ENCODE measurements around the gene IL12RB1. TPM values are rescaled to one million over a fixed set of nuclear protein-coding genes. Genes with fewer than 3 reads are reported as not detected.

IL12RB1 gene
- total RNA-seq, 4 donors from 2014 or later: 0.34 to 0.58 TPM; not detected in 2

DNA sequence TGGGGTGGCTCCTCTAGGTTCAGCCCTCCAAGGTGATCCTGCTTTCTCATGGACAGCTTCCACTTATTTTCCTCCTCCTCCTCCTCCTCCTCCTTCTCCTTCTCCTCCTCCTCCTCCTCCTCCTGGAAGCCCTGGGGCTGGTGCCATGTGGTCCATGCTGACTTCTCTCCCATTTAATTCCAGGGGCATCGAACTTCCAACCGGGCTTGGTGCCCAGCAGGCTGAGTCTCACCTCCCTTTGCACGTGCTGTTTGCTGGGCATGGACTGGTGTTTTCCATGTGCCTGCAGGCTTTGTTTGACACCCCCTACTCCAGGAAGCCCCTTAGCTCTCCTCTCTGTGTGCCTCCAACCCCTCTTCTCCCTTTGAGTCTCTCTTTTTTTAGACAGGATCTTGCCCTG is 14.5 kb upstream of the IL12RB1 start:
- no peak overlapping the region for H3K4me3 ChIP-seq (ENCODE audit: low read depth, poor library complexity, severe bottlenecking)
- no peak for DNase-seq (ENCODE audit: low spot score in 2 of 2)
- 50 to 74% methylated on average over 3 of the region's 3 CpGs for WGBS, 2 donors
- intact Hi-C loops (cut with DNase I; ENCODE audit: low total_unique reads): no loop called here
- no peak for TF ChIP-seq POLR2A (IDR thresholded peaks at IDR 0.05)
- TF ChIP-seq, protein P1, sequence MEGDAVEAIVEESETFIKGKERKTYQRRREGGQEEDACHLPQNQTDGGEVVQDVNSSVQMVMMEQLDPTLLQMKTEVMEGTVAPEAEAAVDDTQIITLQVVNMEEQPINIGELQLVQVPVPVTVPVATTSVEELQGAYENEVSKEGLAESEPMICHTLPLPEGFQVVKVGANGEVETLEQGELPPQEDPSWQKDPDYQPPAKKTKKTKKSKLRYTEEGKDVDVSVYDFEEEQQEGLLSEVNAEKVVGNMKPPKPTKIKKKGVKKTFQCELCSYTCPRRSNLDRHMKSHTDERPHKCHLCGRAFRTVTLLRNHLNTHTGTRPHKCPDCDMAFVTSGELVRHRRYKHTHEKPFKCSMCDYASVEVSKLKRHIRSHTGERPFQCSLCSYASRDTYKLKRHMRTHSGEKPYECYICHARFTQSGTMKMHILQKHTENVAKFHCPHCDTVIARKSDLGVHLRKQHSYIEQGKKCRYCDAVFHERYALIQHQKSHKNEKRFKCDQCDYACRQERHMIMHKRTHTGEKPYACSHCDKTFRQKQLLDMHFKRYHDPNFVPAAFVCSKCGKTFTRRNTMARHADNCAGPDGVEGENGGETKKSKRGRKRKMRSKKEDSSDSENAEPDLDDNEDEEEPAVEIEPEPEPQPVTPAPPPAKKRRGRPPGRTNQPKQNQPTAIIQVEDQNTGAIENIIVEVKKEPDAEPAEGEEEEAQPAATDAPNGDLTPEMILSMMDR (IDR thresholded peaks at IDR 0.05): no peak

DNA sequence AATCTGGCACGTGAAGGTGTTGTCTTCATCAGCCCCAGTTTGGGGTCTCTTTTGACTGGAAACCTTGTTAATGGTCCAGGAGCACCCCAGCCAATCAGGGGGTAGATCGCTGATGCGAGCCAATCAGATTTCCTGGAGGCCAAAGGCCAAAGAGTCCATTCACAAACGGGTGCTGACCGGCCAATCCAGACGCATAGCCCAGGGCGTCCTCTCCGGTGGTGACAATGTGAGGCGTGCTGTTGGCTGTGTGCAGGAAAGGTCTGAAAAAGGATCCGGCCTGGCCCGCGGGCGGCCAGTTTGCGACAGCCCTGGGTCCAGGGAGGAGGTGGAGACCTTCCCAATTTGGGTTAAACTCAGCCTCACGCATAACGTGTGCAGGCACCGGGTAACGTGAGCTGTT is 14.0 kb upstream of the IL12RB1 start:
- 56 to 62% methylated on average over 18 of the region's 18 CpGs for WGBS, 2 donors
- no peak overlapping the region for H3K4me3 ChIP-seq (ENCODE audit: low read depth, poor library complexity, severe bottlenecking)
- TF ChIP-seq, protein P1 (IDR thresholded peaks at IDR 0.05): no peak
- no peak for TF ChIP-seq POLR2A (IDR thresholded peaks at IDR 0.05)
- intact Hi-C loops (cut with DNase I; ENCODE audit: low total_unique reads): no loop called here
- no peak for DNase-seq (ENCODE audit: low spot score in 2 of 2)

DNA sequence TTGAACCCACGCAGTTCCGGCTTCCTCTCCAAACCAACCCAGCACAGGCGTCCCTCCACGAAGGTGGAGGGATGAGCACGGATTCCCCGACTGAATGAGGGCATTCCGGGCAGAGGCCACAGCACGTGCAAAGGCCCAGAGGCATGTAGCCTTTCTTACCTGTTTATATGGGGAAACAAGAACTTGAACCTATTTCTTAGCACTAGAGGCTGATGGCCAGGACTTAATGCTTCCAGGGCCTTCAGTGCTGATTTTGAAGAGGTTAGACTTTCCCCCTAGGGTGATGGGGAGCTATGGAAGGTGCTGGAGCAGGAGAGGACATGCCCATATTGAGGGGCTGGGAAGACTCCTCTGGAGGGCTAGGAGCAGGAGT is 12.9 kb upstream of the IL12RB1 start:
- WGBS, 2 donors: 85 to 86% methylated on average over 8 of the region's 8 CpGs
- TF ChIP-seq, protein P1 (IDR thresholded peaks at IDR 0.05): no peak
- TF ChIP-seq POLR2A (IDR thresholded peaks at IDR 0.05): no peak
- intact Hi-C loops (cut with DNase I; ENCODE audit: low total_unique reads): no loop called here
- H3K4me3 ChIP-seq (ENCODE audit: low read depth, poor library complexity, severe bottlenecking): no peak overlapping the region
- no peak for DNase-seq (ENCODE audit: low spot score in 2 of 2)

DNA sequence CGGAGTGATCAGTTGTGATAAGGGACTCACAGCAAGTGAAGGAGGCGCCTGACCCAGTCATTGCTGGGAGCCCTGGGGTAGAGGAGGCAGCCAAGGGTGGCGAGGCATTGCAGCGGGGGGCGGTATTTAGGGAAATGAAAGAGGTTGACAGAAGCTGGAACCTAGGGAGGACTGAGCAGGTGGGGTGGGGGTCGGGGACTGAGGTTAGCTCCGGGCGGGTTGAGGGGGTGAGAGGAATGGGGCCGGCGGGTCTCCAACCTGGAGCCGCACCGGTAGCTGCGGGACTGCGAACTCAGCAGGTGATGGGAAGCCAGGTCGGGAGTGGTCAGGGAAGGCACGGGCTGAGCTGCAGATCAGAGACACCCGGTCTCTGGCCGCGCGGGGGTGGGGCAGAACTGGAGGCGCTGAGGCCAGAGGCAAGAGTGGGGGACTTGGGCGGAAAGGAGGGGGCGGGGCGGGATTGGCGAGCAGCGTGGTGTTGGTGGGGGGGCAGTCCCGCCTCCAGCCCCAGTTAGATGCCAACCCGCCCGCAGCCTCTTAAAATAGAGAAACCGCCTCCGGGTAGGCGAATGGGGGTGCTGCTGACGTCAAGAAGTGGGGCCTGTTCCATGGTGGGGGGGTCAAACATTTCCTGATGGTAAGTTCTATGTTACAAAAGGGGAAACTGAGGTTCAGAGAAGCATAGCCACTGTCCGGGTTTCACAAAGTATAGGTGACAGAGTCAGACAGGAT is 12.3 kb upstream of the IL12RB1 start:
- no peak for TF ChIP-seq POLR2A (IDR thresholded peaks at IDR 0.05)
- TF ChIP-seq, protein P1 (IDR thresholded peaks at IDR 0.05): no peak
- no peak overlapping the region for H3K4me3 ChIP-seq (ENCODE audit: low read depth, poor library complexity, severe bottlenecking)
- intact Hi-C loops (cut with DNase I; ENCODE audit: low total_unique reads): no loop called here
- no peak for DNase-seq (ENCODE audit: low spot score in 2 of 2)
- WGBS, 2 donors: 7% methylated on average over 32 to 34 of the region's 34 CpGs

DNA sequence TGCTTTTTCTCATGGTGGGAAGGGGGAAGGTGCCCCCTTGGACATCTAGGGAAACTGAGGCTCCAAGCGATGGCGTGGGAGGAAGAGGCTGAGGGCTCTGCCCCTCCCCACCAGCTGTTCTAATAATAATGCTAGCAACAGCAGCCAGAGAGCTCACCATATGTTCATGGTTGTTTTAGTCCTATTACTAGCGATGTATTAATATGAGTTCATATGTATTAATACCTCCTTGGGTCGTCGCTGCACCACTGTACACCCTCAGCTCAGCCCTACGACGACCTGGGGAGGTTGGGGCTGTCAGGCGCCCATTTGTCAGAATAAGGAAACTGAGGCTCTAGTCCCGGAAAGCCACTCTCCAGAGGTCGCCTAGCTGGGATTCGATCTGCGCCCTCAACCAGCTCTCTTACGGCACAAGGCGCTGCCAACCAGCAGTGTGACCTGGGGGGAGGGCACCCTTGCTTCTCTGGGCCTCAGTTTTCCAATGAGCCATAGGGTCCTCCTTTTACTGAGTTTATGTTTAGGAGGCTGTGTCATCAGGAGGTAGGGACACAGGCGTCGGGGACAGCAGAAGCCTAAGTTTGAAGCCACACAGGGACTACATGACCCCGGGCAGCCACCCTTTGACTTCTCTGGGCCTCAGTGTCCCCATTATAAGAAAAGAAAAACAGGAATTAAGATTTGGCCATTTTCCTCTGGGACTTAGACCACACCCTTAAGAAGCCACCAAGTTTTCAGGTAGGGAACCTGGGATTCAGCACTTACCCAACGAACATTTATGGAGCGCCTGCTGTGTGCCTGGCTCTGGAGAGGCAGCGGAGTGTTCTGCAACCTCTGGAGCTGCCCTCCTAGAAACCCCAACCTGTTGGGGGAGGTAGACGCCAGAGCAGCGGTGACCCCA is 11.5 kb upstream of the IL12RB1 start:
- 32% methylated on average over 22 of the region's 22 CpGs for WGBS, 2 donors
- TF ChIP-seq, protein P1 (IDR thresholded peaks at IDR 0.05): no peak
- TF ChIP-seq POLR2A (IDR thresholded peaks at IDR 0.05): no peak

More for the DNA sequence above, 11.5 kb upstream of the IL12RB1 start:
- DNase-seq (ENCODE audit: low spot score in 2 of 2): no peak
- no peak overlapping the region for H3K4me3 ChIP-seq (ENCODE audit: low read depth, poor library complexity, severe bottlenecking)
- intact Hi-C loops (cut with DNase I; ENCODE audit: low total_unique reads): no loop called here

All from lower leg skin (tissue), 4 donors.